HG02759 (cell line): ENCODE measurements around the gene TUT1.

ENCODE experiments used
- ATAC-seq: cut with Tn5 transposase; IDR thresholded peaks from one replicate; pipeline ENCODE4 v1.9.1; 2021; ENCODE audit warnings: mild to moderate bottlenecking, moderate library complexity; ENCODE audit not compliant: unreplicated experiment

TUT1 gene

DNA sequence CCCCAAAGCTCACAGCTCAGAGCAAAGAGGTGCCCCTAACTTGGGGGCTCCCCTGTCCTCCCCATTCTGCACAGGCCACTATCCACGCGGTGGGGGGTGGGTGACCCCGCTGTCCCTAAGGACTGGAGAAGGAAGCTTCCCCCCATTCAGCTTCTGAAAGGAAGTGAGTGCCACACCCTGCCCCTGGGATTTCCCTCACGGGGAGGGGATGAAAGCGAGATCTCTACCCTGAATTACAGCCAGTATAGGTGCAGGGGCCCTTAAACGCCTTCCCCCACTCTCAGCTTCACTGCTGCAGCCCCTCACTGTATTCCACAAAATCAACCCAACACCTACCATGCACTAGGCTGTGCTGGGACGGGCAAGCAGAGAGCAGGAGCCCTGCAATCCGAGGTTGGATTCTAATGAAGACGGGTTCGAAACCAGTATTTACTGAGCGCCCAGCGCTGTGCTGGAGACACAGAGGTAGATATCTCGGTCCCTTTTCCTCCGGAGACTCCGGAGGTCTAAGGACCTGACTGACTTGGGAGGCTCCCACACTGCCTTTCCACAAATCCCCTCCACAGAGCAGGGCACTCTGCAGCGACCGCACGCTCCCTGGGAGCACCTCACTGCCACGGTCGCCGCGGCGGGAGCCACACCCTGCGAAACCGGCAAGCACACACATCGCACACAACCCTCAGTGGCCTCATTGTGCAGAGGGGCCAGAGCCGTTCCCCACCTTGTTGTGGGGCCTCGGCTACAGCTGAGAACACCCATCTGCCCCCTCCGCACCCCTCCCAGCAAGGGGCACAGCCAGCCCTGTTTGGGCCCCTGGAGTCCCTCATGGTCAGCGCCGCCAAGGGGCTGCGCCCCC, 46.5 kb downstream of the TUT1 start:
- ATAC-seq, result no peak

DNA sequence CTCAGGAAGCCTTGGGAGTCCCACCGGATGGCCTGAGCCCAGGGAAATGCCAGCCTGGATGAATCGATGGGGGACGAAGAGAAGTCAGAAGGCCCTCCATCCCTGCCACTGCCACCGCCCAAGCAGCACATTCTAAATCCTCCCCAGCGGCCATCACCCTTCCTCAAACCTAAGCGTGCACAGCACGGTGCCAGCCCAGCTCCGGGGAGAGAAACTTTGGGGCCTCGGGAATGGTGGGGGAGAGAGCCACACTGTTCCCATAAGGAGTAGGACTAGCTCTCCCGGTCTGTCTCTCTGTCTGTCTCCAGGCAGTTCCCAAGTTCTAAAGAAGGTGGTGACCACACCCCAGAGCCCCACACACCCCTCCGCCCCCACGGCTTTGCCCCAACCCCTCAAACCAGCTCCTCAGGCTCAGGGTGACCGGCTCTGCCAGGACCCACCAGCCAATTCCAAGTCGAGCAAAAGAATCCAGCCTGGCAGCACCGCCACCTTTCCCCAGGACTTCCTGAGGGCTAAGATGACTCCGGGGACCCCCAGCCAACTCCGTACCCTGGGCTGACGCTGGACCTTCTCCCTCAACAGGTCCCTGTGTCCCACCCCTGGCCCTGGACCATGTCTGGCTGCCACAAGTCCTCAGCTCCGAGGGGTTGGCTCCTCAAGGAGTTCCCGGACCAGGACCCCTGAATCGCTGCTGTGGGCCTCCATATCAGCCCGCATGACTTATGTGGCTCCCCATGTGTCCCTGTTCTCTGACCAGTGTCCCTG, 47.5 kb downstream of the TUT1 start:
- no peak for ATAC-seq

GRCh38 chr11:62542750-62543567, 48.4 kb downstream of the TUT1 start:
- ATAC-seq, result no peak

DNA sequence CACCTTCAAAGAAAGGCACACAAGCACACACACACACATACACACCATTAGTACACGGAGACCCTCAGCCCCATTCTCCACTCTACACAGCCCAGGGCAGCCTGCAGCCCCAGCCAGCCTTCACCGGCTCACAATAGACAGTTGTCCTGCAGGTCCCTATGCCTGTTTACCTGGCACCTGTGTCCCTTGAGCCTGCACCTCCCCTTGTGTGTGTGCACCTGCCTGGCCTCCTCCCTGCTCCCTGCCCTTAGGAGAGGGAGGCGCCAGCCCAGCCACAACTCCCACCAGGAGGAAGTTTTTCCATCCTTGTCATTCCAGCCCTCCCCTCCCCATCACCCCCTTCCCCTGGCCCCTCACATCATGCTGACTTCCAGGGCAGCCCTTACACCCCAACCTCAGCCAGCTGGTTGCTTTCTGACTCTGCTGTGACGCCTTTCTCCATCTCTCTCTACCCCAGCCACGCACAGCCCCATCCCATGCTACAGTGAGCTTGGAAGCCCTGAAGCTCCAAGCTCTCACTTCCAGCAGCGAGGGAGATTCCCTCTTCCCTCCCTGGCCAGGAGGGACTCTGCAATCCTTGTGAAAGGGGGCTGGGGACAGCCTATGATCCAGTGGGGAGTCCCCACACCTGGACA, 49.1 kb downstream of the TUT1 start:
- ATAC-seq, result no peak

GRCh38 chr11:62540804-62541701, 50.3 kb downstream of the TUT1 start:
- peak; percentile 52 for ATAC-seq

- ATAC-seq, result no peak
These were observed 51.9 kb downstream of the TUT1 start for GRCh38 chr11:62539238-62539925.

DNA sequence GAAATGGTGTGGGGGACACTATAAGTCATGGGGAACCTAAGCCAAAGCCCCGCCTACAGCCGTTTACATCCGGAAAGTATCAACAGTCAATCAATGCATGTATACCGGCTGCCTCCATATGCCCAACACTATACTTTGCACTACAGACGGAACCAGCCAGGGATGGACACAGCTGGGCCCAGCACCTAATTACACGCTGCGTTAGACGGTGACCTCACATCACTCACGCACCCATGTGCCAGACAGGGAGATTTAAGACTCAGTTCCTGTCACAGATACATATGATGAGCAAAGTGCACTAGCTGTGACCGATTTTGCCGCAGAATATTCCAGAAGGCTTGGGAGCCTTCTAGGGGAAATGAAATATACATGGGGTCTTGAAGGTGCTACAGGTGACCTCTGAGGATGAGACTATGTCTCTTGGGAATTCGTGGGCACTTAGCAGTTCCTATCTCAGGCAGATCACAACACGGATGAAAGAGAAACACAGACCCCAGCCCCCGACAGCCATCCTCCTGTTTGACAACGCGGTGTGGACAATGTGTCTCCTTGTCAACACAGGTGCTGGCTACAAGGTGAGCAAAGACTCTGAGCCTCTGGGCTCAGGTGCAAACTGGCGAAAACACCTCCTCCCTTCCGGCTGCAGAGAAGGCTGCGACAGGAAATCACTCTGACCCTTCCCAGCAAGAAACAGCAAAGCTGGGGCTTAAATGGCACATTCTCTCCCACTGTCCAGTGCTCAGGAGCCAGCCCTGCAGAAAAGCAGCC, 52.7 kb downstream of the TUT1 start:
- ATAC-seq, result no peak

GRCh38 chr11:62536301-62536957, 54.9 kb downstream of the TUT1 start:
- no peak for ATAC-seq

GRCh38 chr11:62535802-62536201, 55.5 kb downstream of the TUT1 start:
- no peak for ATAC-seq

GRCh38 chr11:62534779-62535545, 56.4 kb downstream of the TUT1 start:
- no peak for ATAC-seq

DNA sequence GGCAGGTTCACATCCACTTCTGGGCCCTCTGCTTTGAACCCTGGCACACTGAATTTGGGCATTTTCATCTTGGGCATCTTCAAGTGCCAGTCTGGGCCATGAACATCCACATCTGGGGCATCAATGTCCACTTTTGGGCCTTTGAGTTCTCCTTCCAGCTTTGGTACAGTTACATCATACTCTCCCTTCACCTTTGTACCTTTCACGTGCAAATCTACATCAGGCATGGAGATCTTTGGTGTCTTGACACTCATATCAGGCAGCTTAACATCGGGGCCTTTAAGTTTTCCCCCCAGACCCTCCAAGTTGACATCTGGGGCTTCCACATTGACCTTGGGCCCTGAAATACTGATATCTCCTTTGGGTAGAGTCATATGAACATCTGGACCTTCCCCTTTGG, 59.2 kb downstream of the TUT1 start:
- ATAC-seq, result no peak
